ENCODE results near the gene KLHL29. TPM values are rescaled to one million over a fixed set of nuclear protein-coding genes. Genes with fewer than 3 reads are reported as not detected.

Gene KLHL29
- total RNA-seq, 2 experiments from 2014 or later = 0.15 to 0.21 TPM

DNA sequence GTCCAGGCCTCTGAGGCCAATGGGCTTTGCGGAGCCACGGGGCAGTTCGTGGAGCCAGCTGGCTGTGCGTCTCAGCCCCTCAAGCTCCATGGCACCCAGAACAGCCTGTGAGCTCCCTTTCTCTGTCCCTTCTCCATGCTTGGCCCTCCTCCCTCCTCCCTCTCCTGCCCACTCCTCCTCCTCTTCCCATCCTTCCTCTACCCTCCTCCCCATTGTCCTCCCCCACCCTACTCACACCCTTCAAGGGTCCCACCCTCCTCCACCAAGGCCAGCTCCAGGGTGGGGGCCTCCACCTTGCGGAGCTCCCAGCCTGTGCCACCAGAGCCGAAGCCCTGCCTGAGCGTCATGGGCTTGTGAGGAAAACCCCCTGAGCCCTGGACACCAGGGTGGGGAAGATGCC, 273.0 kb downstream of the KLHL29 start:
- ChIA-PET CTCF (no interaction called here), POLR2A (no interaction called here)

GRCh38 chr2:23658466-23658942, 273.5 kb downstream of the KLHL29 start:
- CTCF ChIA-PET = no interaction called here
- POLR2A ChIA-PET = no interaction called here

GRCh38 chr2:23659328-23659727, 274.3 kb downstream of the KLHL29 start:
- ChIA-PET POLR2A (no interaction called here), CTCF (no interaction called here)

- ChIA-PET CTCF (no interaction called here), POLR2A (no interaction called here)
Observed at GRCh38 chr2:23659773-23660172, 274.8 kb downstream of the KLHL29 start.

GRCh38 chr2:23660237-23660636, 275.3 kb downstream of the KLHL29 start:
- CTCF ChIA-PET = no interaction called here

DNA sequence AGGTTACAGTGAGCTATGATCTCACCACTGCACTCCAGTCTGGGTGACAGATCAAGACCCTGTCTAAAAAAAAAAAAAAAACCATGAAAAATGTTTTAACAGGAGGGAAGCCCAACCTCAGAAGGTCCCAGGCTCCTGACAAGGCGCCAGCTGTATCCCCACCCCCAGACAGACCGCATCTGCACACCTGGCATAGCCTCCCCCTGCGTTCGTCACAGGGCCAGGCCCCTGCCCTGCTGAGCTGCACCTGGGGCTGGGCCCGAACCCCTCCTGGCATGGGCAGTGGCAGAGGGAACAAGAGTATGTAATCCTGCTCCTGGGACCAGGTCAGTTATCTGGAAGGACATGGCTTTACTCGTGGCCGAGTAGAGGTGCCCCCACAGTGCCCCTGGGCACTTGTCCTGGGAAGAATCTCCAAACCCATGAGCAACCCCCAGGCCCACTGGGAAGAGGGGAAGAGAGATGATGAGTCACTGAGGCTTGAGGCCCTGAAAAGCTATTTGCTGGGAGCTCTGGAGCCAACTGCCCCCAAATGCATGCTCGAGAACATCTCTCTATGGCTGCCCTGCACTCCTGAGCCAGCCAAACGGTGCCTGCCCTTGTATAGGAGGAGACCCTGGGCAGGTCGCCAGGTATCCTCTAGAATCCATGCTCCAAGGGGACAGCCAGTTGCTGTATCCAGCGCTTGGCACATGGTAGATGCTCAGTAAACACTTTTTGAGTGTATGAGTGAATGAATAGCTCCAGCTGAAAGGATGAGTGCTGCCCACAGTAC, 276.5 kb downstream of the KLHL29 start:
- POLR2A ChIA-PET = no interaction called here
- CTCF ChIA-PET = no interaction called here

More at GRCh38 chr2:23660237-23660636, 275.3 kb downstream of the KLHL29 start:
- POLR2A ChIA-PET = no interaction called here

- POLR2A ChIA-PET = no interaction called here
- CTCF ChIA-PET = no interaction called here
Observed at GRCh38 chr2:23662466-23662865, 277.5 kb downstream of the KLHL29 start.

DNA sequence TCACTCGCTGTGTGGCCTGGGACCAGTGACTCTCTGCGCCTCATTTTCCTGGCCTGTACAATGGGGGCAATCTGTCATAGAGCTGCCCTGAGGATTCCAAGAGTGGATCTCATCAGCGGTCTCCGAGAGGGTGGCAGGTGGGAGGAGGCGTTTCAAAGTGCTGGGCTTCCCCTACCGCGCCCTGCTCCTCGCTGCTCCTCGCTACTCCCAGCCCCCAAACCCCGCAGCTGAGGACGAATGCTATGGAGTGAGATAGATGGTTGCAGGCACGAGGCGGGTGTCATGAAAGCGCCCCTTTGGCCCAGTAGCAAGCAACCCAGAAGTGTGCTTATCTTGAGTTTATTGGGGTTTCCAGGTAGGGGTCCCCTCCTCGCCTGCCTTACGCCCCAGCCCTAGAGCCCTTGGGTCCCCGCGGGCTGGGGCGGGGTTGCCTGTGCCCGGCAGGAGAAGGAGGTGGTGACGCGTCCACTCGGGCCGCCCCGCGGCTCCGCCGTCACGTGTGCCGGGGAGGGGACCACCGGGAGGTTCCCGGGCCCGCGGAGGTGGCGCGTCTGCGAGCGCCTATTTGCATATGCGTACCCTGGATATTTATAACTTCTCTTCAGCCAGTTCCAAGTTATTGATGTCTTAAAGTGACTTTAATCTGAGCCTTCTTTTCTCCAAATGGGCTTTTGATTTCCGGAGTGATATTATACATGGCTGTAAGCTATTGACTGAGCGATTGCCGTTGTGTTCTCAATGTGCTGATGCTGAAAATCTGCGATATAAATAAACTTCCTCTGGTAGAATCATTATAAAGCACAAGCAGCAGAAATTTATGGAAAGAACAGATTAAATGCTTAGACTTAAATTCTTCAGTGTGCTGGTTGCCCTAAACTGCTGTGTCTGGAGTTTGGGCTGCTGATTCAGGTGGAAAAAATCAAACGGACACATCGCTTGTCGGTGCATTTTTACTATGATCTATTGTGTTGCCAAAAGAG, 278.3 kb downstream of the KLHL29 start:
- CTCF ChIA-PET = no interaction called here

GRCh38 chr2:23664066-23664788, 279.2 kb downstream of the KLHL29 start:
- ChIA-PET POLR2A (no interaction called here), CTCF (no interaction called here)

More for the DNA sequence above, 278.3 kb downstream of the KLHL29 start:
- POLR2A ChIA-PET = no interaction called here

GRCh38 chr2:23666241-23666979, 281.4 kb downstream of the KLHL29 start:
- ChIA-PET CTCF (no interaction called here), POLR2A (no interaction called here)

GRCh38 chr2:23666980-23667357, 282.0 kb downstream of the KLHL29 start:
- POLR2A ChIA-PET = no interaction called here
- CTCF ChIA-PET = no interaction called here

GRCh38 chr2:23668756-23669304, 283.9 kb downstream of the KLHL29 start:
- ChIA-PET CTCF (no interaction called here), POLR2A (no interaction called here)

DNA sequence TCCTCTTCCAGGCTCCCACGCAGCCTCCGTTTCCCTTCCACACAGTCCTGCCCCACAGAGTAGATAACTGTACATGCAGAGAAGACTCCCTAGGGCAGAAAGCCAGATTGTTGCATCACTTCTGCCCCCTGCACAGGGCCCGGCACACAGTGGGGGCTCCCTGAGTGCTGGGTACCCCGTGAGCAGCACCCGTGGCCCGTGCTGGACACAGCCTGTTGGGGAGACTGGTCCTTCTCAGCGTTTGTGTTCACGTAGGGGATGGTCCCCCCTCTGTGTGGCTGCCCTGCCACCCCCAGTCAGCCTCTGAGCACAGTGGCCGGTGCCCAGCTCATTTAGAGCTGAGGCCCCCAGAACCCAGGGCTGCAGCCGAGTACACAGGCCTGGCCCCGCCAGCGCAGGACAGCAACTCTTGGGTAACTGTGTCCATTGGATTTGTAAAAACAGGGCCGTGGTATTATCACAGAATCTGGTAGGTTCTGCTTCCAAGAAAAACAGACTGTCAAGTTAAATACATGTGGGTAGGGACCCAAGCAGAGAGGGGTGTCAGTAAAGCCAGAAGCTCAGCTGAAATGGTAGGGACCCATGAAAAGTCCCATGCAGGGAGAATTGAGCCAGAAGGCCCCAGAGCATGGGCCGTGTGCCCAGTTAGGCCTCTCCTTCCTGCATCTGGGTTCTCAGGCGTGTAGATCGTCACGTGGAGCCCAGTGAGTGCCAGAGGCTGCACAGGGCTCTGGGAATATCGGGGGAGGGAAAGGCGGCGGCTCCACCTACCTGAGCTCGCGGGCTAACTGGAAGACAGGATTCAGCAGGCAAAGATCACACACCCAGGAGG, 284.6 kb downstream of the KLHL29 start:
- POLR2A ChIA-PET = no interaction called here

GRCh38 chr2:23670245-23670592, 285.2 kb downstream of the KLHL29 start:
- CTCF ChIA-PET = no interaction called here
- POLR2A ChIA-PET = no interaction called here

More for the DNA sequence above, 284.6 kb downstream of the KLHL29 start:
- CTCF ChIA-PET = no interaction called here

GRCh38 chr2:23673082-23673481, 288.1 kb downstream of the KLHL29 start:
- ChIA-PET POLR2A (no interaction called here), CTCF (no interaction called here)

GRCh38 chr2:23673830-23674679, 289.1 kb downstream of the KLHL29 start:
- POLR2A ChIA-PET = no interaction called here
- CTCF ChIA-PET = interaction anchor here (0.5 kb wide), 1 partner anchor 269 kb away, joined by 3 read pairs; no protein-coding TSS in a partner anchor

DNA sequence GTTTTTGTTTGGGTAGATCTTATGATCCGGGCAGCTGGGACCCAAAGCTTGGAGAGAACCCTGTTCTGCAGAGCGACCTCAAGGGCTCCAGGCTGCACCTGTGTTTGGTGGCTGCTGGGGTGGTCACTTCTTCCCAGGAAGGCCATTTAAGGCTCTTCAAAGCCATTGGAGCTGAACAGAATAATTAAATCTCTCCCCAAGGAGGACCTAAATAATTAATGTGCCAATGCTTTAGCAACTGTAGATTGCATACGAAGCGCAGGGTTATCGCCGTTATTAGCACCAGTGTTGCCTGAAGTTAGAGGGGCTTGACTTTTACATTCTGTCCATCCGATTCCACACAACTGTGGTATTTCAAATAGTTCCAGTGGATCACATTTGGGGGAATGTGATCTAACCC, 290.5 kb downstream of the KLHL29 start:
- CTCF ChIA-PET = no interaction called here

DNA sequence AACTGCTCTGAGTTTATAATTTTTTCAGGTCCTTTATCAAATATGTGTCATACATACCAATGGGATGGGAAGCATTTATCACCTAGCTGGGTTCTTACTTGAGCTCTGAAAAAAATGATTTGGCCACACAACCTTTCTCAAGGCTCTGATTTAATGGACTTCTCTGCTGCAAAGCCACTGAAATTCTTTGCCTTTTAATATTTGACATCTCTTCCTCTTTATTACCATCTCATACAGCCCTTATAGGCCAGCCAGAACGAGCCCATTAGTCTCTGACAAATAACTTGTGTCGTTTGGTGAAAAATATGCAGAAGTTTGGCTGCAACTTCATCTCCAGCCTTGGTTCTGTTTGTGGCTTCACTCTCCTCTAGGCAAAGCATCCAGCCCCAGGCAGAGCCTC, 292.9 kb downstream of the KLHL29 start:
- ChIA-PET POLR2A (no interaction called here), CTCF (no interaction called here)

More for the DNA sequence above, 290.5 kb downstream of the KLHL29 start:
- POLR2A ChIA-PET = no interaction called here

Measured in activated CD8-positive, alpha-beta memory T cell treated with anti-CD3 and anti-CD28 coated beads for 36 hours (primary cell).